ENCODE measurements around the gene COMTD1.

DNA sequence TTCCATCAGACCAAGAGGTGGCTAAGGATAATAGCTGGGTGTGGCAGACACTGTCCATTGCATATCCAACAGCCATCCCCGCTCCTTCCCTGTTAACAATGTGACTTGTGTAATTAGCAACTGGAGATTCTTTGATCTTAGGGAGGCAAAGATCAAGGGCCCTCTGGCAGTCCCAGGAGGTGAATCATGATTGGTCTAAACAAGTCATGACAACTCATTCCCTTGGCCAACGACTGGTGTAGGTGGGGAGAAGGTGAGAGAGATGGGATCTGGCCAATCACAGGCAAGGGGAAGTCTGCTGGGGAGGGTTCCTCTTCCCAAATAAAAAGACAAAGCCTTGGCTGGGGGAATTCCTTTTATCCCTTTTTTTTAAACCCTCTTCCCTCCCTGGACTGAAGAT is 46.2 kb upstream of the COMTD1 start:
- TF ChIP-seq POLR2A (IDR thresholded peaks at IDR 0.05), result no peak
- TF ChIP-seq, protein P1, sequence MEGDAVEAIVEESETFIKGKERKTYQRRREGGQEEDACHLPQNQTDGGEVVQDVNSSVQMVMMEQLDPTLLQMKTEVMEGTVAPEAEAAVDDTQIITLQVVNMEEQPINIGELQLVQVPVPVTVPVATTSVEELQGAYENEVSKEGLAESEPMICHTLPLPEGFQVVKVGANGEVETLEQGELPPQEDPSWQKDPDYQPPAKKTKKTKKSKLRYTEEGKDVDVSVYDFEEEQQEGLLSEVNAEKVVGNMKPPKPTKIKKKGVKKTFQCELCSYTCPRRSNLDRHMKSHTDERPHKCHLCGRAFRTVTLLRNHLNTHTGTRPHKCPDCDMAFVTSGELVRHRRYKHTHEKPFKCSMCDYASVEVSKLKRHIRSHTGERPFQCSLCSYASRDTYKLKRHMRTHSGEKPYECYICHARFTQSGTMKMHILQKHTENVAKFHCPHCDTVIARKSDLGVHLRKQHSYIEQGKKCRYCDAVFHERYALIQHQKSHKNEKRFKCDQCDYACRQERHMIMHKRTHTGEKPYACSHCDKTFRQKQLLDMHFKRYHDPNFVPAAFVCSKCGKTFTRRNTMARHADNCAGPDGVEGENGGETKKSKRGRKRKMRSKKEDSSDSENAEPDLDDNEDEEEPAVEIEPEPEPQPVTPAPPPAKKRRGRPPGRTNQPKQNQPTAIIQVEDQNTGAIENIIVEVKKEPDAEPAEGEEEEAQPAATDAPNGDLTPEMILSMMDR (IDR thresholded peaks at IDR 0.05), result no peak

Measured in lower leg skin (tissue), 3 donors.